ENCODE data around the gene PCDHA13. TPM values are rescaled to one million over a fixed set of nuclear protein-coding genes. Genes with fewer than 3 reads are reported as not detected.

PCDHA13 gene
- total RNA-seq, 1 donor from 2014 or later, result 10.2 TPM

DNA sequence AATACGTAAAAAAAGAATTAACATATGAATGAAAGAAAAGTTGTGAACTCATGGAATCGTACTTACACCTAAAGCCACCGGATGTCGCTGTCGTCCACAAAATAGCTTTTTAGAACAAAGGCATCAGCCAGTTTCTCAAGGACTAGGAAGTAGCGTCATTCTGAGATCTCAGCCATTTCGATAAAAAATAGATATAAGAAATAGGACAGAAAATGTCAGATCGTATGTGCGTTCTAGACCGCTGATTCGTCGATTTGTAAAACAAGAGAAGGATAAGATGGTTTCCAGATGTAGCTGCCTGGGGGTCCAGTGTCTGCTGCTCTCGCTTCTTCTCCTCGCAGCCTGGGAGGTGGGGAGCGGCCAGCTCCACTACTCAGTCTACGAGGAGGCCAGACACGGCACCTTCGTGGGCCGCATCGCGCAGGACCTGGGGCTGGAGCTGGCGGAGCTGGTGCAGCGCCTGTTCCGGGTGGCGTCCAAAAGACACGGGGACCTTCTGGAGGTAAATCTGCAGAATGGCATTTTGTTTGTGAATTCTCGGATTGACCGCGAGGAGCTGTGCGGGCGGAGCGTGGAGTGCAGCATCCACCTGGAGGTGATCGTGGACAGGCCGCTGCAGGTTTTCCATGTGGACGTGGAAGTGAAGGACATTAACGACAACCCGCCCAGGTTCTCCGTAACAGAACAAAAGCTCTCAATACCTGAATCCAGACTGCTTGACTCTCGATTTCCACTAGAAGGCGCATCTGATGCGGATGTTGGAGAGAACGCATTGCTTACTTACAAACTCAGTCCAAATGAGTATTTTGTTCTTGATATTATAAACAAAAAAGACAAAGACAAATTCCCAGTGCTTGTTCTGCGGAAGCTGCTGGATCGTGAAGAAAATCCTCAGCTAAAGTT is 25.9 kb upstream of the PCDHA13 start, which contains the start of gene PCDHA10:
PCDHA10 (plus strand) TSS at position 126 of the 903 bp plus-strand sequence; CDS start at position 278, 152 bp downstream.
- peaks cover 48% of the 10 kb centered on the region for H3K36me3 Mint-ChIP-seq (ENCODE audit: unreplicated experiment)
- H3K27me3 Mint-ChIP-seq (ENCODE audit: unreplicated experiment), result peaks cover 10% of the 10 kb centered on the region
- DNase-seq, result no peak
- H3K27ac Mint-ChIP-seq (ENCODE audit: unreplicated experiment), result peak within 1 kb of the TSS; percentile 99
- H3K4me1 Mint-ChIP-seq (ENCODE audit: low read depth, unreplicated experiment), result peaks cover 8% of the 10 kb centered on the region
- H3K4me3 Mint-ChIP-seq (ENCODE audit: unreplicated experiment), result peak within 1 kb of the TSS; percentile 86
- TF ChIP-seq CTCF (IDR thresholded peaks at IDR 0.05; ENCODE audit: partially characterized antibody, unreplicated experiment), result peak; percentile 57
- peaks cover 24% of the 10 kb centered on the region for H3K9me3 Mint-ChIP-seq (ENCODE audit: unreplicated experiment)

DNA sequence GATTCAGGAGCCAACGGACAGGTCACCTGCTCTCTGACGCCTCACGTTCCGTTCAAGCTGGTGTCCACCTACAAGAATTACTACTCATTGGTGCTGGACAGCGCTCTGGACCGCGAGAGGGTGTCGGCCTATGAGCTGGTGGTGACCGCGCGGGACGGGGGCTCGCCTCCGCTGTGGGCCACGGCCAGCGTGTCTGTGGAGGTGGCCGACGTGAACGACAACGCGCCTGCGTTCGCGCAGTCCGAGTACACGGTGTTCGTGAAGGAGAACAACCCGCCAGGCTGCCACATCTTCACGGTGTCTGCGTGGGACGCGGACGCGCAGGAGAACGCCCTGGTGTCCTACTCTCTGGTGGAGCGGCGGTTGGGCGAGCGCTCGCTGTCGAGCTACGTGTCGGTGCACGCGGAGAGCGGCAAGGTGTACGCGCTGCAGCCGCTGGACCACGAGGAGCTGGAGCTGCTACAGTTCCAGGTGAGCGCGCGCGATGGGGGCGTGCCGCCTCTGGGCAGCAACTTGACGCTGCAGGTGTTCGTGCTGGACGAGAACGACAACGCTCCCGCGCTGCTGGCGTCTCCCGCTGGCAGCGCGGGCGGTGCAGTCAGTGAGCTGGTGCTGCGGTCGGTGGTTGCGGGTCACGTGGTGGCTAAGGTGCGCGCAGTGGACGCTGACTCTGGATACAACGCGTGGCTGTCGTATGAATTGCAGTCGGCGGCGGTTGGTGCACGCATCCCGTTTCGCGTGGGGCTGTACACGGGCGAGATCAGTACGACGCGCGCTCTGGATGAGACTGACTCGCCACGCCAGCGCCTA is 24.5 kb upstream of the PCDHA13 start:
- no peak for DNase-seq
- H3K4me3 Mint-ChIP-seq (ENCODE audit: unreplicated experiment), result peak overlapping the region; percentile 86
- H3K9me3 Mint-ChIP-seq (ENCODE audit: unreplicated experiment), result peaks cover 34% of the 10 kb centered on the region
- peak overlapping the region; percentile 99 for H3K27ac Mint-ChIP-seq (ENCODE audit: unreplicated experiment)
- peaks cover 8% of the 10 kb centered on the region for H3K4me1 Mint-ChIP-seq (ENCODE audit: low read depth, unreplicated experiment)
- H3K36me3 Mint-ChIP-seq (ENCODE audit: unreplicated experiment), result peaks cover 62% of the 10 kb centered on the region
- no peak for TF ChIP-seq CTCF (IDR thresholded peaks at IDR 0.05; ENCODE audit: partially characterized antibody, unreplicated experiment)
- peaks cover 10% of the 10 kb centered on the region for H3K27me3 Mint-ChIP-seq (ENCODE audit: unreplicated experiment)

DNA sequence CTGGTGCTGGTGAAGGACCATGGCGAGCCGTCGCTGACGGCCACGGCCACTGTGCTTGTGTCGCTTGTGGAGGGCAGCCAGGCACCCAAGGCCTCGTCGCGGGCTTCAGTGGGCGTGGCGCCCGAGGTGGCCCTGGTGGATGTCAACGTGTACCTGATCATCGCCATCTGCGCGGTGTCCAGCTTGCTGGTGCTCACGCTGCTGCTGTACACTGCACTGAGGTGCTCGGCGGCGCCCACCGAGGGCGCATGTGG is 24.0 kb upstream of the PCDHA13 start:
- Mint-ChIP-seq H3K4me3 (ENCODE audit: unreplicated experiment) (no peak overlapping the region), H3K27ac (ENCODE audit: unreplicated experiment) (no peak overlapping the region), H3K36me3 (ENCODE audit: unreplicated experiment) (peaks cover 67% of the 10 kb centered on the region), H3K4me1 (ENCODE audit: low read depth, unreplicated experiment) (peaks cover 8% of the 10 kb centered on the region), H3K27me3 (ENCODE audit: unreplicated experiment) (peaks cover 10% of the 10 kb centered on the region), H3K9me3 (ENCODE audit: unreplicated experiment) (peaks cover 34% of the 10 kb centered on the region)
- no peak for DNase-seq
- TF ChIP-seq CTCF (IDR thresholded peaks at IDR 0.05; ENCODE audit: partially characterized antibody, unreplicated experiment), result no peak

DNA sequence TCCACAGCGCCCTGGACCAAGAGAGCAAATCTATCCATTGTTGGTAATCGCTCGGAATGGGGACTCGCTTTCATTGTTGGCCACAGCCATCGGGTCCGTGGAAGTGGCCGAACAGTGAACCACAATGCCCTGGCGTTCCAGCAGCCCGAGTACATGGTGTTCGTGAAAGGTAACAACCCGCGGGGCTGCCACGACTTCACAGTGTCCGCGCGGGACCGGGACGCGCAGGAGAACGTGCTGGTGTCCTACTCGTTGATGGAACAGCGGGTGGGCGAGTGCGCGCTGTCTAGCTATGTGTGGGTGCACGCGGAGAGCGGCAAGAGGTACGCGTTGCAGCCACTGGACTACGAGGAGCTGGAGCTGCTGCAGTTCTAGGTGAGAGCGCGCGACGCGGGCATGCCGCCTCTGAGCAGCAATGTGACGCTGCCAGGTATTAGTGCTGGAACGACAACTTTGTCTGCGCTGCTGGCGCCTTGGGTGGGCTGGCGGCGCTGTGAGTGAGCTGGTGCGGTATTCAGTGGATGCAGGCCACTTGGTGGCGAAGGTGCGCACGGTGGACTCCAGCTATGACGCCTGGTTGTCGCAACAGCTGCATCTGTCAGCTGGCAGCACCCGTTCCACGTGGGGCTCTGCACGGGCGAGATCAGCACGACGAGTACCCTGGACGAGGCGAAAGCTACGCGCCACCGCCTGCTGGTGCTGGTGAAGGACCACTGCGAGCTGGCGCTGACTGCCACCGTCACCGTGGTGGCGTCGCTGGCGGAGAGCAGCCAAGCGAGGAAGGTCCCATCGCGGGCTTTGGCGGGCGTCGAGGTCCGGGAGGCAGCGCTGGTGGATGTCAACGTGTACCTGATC is 19.3 kb upstream of the PCDHA13 start:
- peaks cover 5% of the 10 kb centered on the region for H3K27me3 Mint-ChIP-seq (ENCODE audit: unreplicated experiment)
- no peak overlapping the region for H3K4me3 Mint-ChIP-seq (ENCODE audit: unreplicated experiment)
- peaks cover 59% of the 10 kb centered on the region for H3K36me3 Mint-ChIP-seq (ENCODE audit: unreplicated experiment)
- peaks cover 3% of the 10 kb centered on the region for H3K4me1 Mint-ChIP-seq (ENCODE audit: low read depth, unreplicated experiment)
- H3K27ac Mint-ChIP-seq (ENCODE audit: unreplicated experiment), result no peak overlapping the region
- peaks cover 24% of the 10 kb centered on the region for H3K9me3 Mint-ChIP-seq (ENCODE audit: unreplicated experiment)
- no peak for DNase-seq
- no peak for TF ChIP-seq CTCF (IDR thresholded peaks at IDR 0.05; ENCODE audit: partially characterized antibody, unreplicated experiment)
